Glutamatergic neuron (in vitro differentiated cells): ENCODE measurements around the gene LDLRAD4. TPM values are rescaled to one million over a fixed set of nuclear protein-coding genes. Genes with fewer than 3 reads are reported as not detected.

ENCODE experiments used
- DNase-seq: peaks from one replicate; pipeline ENCODE4 v3.0.0; 2022
- H3K27ac Mint-ChIP-seq: one replicate; pipeline ENCODE4 v1.8.0; 2020; ENCODE audit warnings: mild to moderate bottlenecking, mixed read lengths, inconsistent platforms; ENCODE audit not compliant: unreplicated experiment
- H3K27me3 Mint-ChIP-seq: one replicate; pipeline ENCODE4 v1.8.0; 2020; ENCODE audit warnings: mild to moderate bottlenecking, moderate library complexity, mixed read lengths, inconsistent platforms; ENCODE audit not compliant: unreplicated experiment
- H3K36me3 Mint-ChIP-seq: one replicate; pipeline ENCODE4 v1.8.0; 2020; ENCODE audit warnings: mild to moderate bottlenecking, mixed read lengths, inconsistent platforms; ENCODE audit not compliant: unreplicated experiment
- H3K4me1 Mint-ChIP-seq: one replicate; pipeline ENCODE4 v1.8.0; 2020; ENCODE audit warnings: mild to moderate bottlenecking, low read depth, mixed read lengths, inconsistent platforms; ENCODE audit not compliant: unreplicated experiment
- H3K4me3 Mint-ChIP-seq: one replicate; pipeline ENCODE4 v1.8.0; 2020; ENCODE audit warnings: mild to moderate bottlenecking, mixed read lengths, inconsistent platforms; ENCODE audit not compliant: unreplicated experiment
- H3K9me3 Mint-ChIP-seq: one replicate; pipeline ENCODE4 v1.8.0; 2020; ENCODE audit warnings: mild to moderate bottlenecking, moderate library complexity, mixed read lengths, inconsistent platforms; ENCODE audit not compliant: unreplicated experiment
- CTCF ChIP-seq: fragments of 200-600 bp; sonication (generic); IDR thresholded peaks from one replicate; pipeline ENCODE4 v1.5.0; 2021; ENCODE audit not compliant: partially characterized antibody, unreplicated experiment
- total RNA-seq: library from RNA; stranded (reverse); fragmentation: NEBNext Ultra II Directional; extraction: Animal tissue kit (Norgen Biotek cat#: 25700); gene quantifications from one replicate; pipeline ENCODE4 v1.2.1, GENCODE V29; 2021; ENCODE audit not compliant: unreplicated experiment

LDLRAD4 gene
- total RNA-seq, 1 donor from 2014 or later = 0.29 TPM

GRCh38 chr18:13428319-13428718 lies 209.8 kb downstream of the LDLRAD4 start:
- no peaks in the 10 kb centered on the region for H3K4me1 Mint-ChIP-seq
- H3K27ac Mint-ChIP-seq = no peak overlapping the region
- TF ChIP-seq CTCF = no peak
- DNase-seq = no peak
- H3K9me3 Mint-ChIP-seq = peaks cover 2% of the 10 kb centered on the region
- H3K4me3 Mint-ChIP-seq = no peak overlapping the region
- H3K27me3 Mint-ChIP-seq = peaks cover 8% of the 10 kb centered on the region
- H3K36me3 Mint-ChIP-seq = peaks cover 5% of the 10 kb centered on the region

GRCh38 chr18:13429016-13429415 lies 210.5 kb downstream of the LDLRAD4 start:
- no peaks in the 10 kb centered on the region for H3K4me1 Mint-ChIP-seq
- TF ChIP-seq CTCF = no peak
- DNase-seq = no peak
- peaks cover 8% of the 10 kb centered on the region for H3K27me3 Mint-ChIP-seq
- no peak overlapping the region for H3K27ac Mint-ChIP-seq
- H3K9me3 Mint-ChIP-seq = peaks cover 2% of the 10 kb centered on the region
- H3K4me3 Mint-ChIP-seq = no peak overlapping the region
- H3K36me3 Mint-ChIP-seq = peaks cover 5% of the 10 kb centered on the region

- H3K27ac Mint-ChIP-seq = no peak overlapping the region
- no peaks in the 10 kb centered on the region for H3K4me1 Mint-ChIP-seq
- H3K27me3 Mint-ChIP-seq = peaks cover 6% of the 10 kb centered on the region
- H3K4me3 Mint-ChIP-seq = no peak overlapping the region
- no peak for TF ChIP-seq CTCF
- no peak for DNase-seq
- H3K9me3 Mint-ChIP-seq = peaks cover 2% of the 10 kb centered on the region
- H3K36me3 Mint-ChIP-seq = peaks cover 5% of the 10 kb centered on the region
Measured at GRCh38 chr18:13429884-13430510, 211.4 kb downstream of the LDLRAD4 start.

- no peak overlapping the region for H3K4me3 Mint-ChIP-seq
- H3K4me1 Mint-ChIP-seq = no peaks in the 10 kb centered on the region
- peaks cover 5% of the 10 kb centered on the region for H3K36me3 Mint-ChIP-seq
- no peak overlapping the region for H3K27ac Mint-ChIP-seq
- no peak for DNase-seq
- peaks cover 6% of the 10 kb centered on the region for H3K27me3 Mint-ChIP-seq
- peaks cover 2% of the 10 kb centered on the region for H3K9me3 Mint-ChIP-seq
- no peak for TF ChIP-seq CTCF
Measured at GRCh38 chr18:13430663-13431062, 212.1 kb downstream of the LDLRAD4 start.

- TF ChIP-seq CTCF = no peak
- peaks cover 6% of the 10 kb centered on the region for H3K27me3 Mint-ChIP-seq
- H3K4me3 Mint-ChIP-seq = no peak overlapping the region
Measured at GRCh38 chr18:13431886-13432285, 213.3 kb downstream of the LDLRAD4 start.

More at GRCh38 chr18:13431886-13432285, 213.3 kb downstream of the LDLRAD4 start:
- H3K9me3 Mint-ChIP-seq = peaks cover 2% of the 10 kb centered on the region
- H3K4me1 Mint-ChIP-seq = no peaks in the 10 kb centered on the region
- H3K27ac Mint-ChIP-seq = no peak overlapping the region
- no peak for DNase-seq
- peaks cover 5% of the 10 kb centered on the region for H3K36me3 Mint-ChIP-seq
